HepG2 (cell line): ENCODE data around the gene BCL6B. TPM values are rescaled to one million over a fixed set of nuclear protein-coding genes. Genes with fewer than 3 reads are reported as not detected.
"Not testable (repeated sequence)": the region's sequence is repeated elsewhere in the genome, so short reads cannot be mapped to it uniquely, and the experiment has no call there.

Experiments
- ATAC-seq: fragments of 200-7000 bp; cut with Tn5 transposase; 3 replicates; pipeline ENCODE4 v1.9.1; 2020; ENCODE audit warnings: mild to moderate bottlenecking, moderate library complexity
- BruUV-seq: library from RNA; stranded (reverse); fragments of 400-500 nt; replicated peaks from 2 replicates; lab custom pipeline; 2021; lab: Mats Ljungman, UMichigan
- CTCF ChIA-PET: fragments of 300-600 bp; formaldehyde crosslinking; extraction: SDS; loops from one replicate; lab custom pipeline; 2021; ENCODE audit warnings: low total read pairs, inconsistent platforms, low intra/inter-chr PET ratio; lab: Yijun Ruan, JAX
- POLR2A ChIA-PET: fragments of 350-600 bp; sonication (Branson Sonifier 250); formaldehyde crosslinking; loops from one replicate; lab custom pipeline; 2020; ENCODE audit warnings: antibody characterized with exemption, inconsistent platforms; lab: Yijun Ruan, JAX
- DNase-seq: peaks from one replicate; pipeline ENCODE4 v3.0.0-alpha.2; 2015; ENCODE audit warnings: low spot score
- FAIRE-seq: peaks from 3 replicates; lab custom pipeline; 2011; peaks lifted over from hg19 to GRCh38; lab: Jason Lieb, UNC
- H2AFZ ChIP-seq: one replicate; pipeline ENCODE4 v1.6.1; 2011; ENCODE audit warnings: low read length, inconsistent platforms
- H3K27ac ChIP-seq: fragments of 300-600 bp; 3 replicates; pipeline ENCODE4 v1.8.0; 2011; ENCODE audit warnings: mixed run types, mild to moderate bottlenecking, mixed read lengths, low read length, inconsistent platforms; ENCODE audit not compliant: insufficient read depth; ENCODE audit errors: extremely low read length
- H3K27me3 ChIP-seq, 2 experiments: fragments of 200-600 bp in 1 of 2; 2 replicates in 1 of 2; 3 replicates in 1 of 2; pipeline versions ENCODE4 v1.6.0 to v1.8.0; 2011; ENCODE audit warnings: low read length in 2 of 2, mild to moderate bottlenecking in 2 of 2, moderate library complexity in 2 of 2, inconsistent platforms in 1 of 2; ENCODE audit not compliant: insufficient read depth in 2 of 2, control insufficient read depth in 1 of 2
- H3K36me3 ChIP-seq, 2 experiments: fragments of 200-600 bp in 1 of 2; replicated peaks in 1 of 2; 2 replicates in 1 of 2; 3 replicates in 1 of 2; pipeline versions ENCODE4 v1.5.1 to v1.8.0; 2011; ENCODE audit warnings: low read length in 2 of 2, inconsistent platforms in 1 of 2; ENCODE audit not compliant: insufficient read depth in 2 of 2, control insufficient read depth in 1 of 2
- H3K4me1 ChIP-seq: 2 replicates; pipeline ENCODE4 v1.5.1; 2012; ENCODE audit warnings: low read length, inconsistent platforms; ENCODE audit not compliant: insufficient read depth
- H3K4me2 ChIP-seq: 2 replicates; pipeline ENCODE4 v1.6.0; 2011; ENCODE audit warnings: low read depth, low read length, inconsistent platforms
- H3K4me3 ChIP-seq, 3 experiments: fragments of 200-600 bp in 1 of 3; sonication (generic), shearing (Covaris generic) in 1 of 3; replicated peaks in 1 of 3; 2 replicates each; pipeline ENCODE4 v1.5.1; 2011 to 2016; ENCODE audit warnings: low read length in 3 of 3, inconsistent platforms in 2 of 3, low read depth in 2 of 3, mild to moderate bottlenecking in 2 of 3, control low read depth in 1 of 3, mixed read lengths in 1 of 3; ENCODE audit not compliant: insufficient read depth in 1 of 3
- H3K79me2 ChIP-seq: one replicate; pipeline ENCODE4 v1.6.1; 2011; ENCODE audit warnings: low read length, inconsistent platforms; ENCODE audit not compliant: insufficient read depth
- H3K9ac ChIP-seq: 2 replicates; pipeline ENCODE4 v1.6.0; 2011; ENCODE audit warnings: mild to moderate bottlenecking, low read depth, low read length, inconsistent platforms; ENCODE audit not compliant: insufficient read depth
- H3K9me3 ChIP-seq: 2 replicates; pipeline ENCODE4 v1.5.1; 2012; ENCODE audit warnings: mild to moderate bottlenecking, low read length
- H4K20me1 ChIP-seq: 2 replicates; pipeline ENCODE4 v1.6.0; 2011; ENCODE audit warnings: inconsistent platforms, mild to moderate bottlenecking, low read length, moderate library complexity; ENCODE audit not compliant: insufficient read depth
- BRD4 ChIP-seq: sonication (generic); formaldehyde crosslinking; IDR thresholded peaks from 2 replicates; pipeline ENCODE4 v1.4.0; 2020; ENCODE audit warnings: missing genetic modification reagents
- CENPT ChIP-seq: sonication (generic); formaldehyde crosslinking; IDR thresholded peaks from 2 replicates; pipeline ENCODE4 v1.8.0; 2022; ENCODE audit warnings: low read depth, mild to moderate bottlenecking, moderate library complexity, missing genetic modification reagents
- GATA4 ChIP-seq: sonication (generic); IDR thresholded peaks from 2 replicates; pipeline ENCODE4 v1.6.1; 2016; ENCODE audit warnings: antibody characterized with exemption, low read depth, borderline replicate concordance
- PCBP2 ChIP-seq: fragments of 200-400 bp; formaldehyde crosslinking; optimal IDR thresholded peaks from 2 replicates; pipeline ENCODE3; 2018; ENCODE audit warnings: low read length, low read depth; ENCODE audit not compliant: poor library complexity, severe bottlenecking
- PITX1 ChIP-seq: sonication (generic); formaldehyde crosslinking; IDR thresholded peaks from 2 replicates; pipeline ENCODE4 v1.5.1; 2020; ENCODE audit warnings: mild to moderate bottlenecking, missing genetic modification reagents
- POLR2AphosphoS2 ChIP-seq: IDR thresholded peaks from 2 replicates; pipeline ENCODE4 v1.6.1; 2011; ENCODE audit warnings: low read depth, low read length, improper control_type of control experiment
- REXO4 ChIP-seq: sonication (generic); formaldehyde crosslinking; IDR thresholded peaks from 2 replicates; pipeline ENCODE4 v1.8.0; 2022; ENCODE audit warnings: missing genetic modification reagents, mild to moderate bottlenecking, borderline replicate concordance
- RXRA ChIP-seq: sonication (generic); formaldehyde crosslinking; IDR thresholded peaks from 2 replicates; pipeline ENCODE4 v1.5.1; 2020; ENCODE audit warnings: missing genetic modification reagents
- SIN3A ChIP-seq: IDR thresholded peaks from 2 replicates; pipeline ENCODE4 v1.6.1; 2011; ENCODE audit warnings: low read depth, mild to moderate bottlenecking, control low read depth, low read length, borderline replicate concordance
- SIN3B ChIP-seq: fragments of 150-350 bp; IDR thresholded peaks from 2 replicates; pipeline ENCODE4 v1.6.1; 2014; ENCODE audit warnings: low read length
- ZNF644 ChIP-seq: IDR thresholded peaks from 2 replicates; pipeline ENCODE4 v1.6.1; 2016; ENCODE audit warnings: low read depth
- ZNF83 ChIP-seq: sonication (generic); formaldehyde crosslinking; IDR thresholded peaks from 2 replicates; pipeline ENCODE4 v1.4.0; 2020; ENCODE audit warnings: missing genetic modification reagents, mild to moderate bottlenecking, borderline replicate concordance
- WGBS: methylation state at CpG from one replicate; pipeline ENCODE4 v1.1.6; 2017; ENCODE audit warnings: low lambda C conversion rate; 5-methylcytosine and 5-hydroxymethylcytosine counted together
- in situ Hi-C: cut with HindIII; loops from 2 replicates; pipeline ENCODE4 v1.10.0; 2017; ENCODE audit warnings: low pct_unique_long_range_greater_than_20kb; ENCODE audit not compliant: extremely low pct_ligation_motif_present
- intact Hi-C: fragments of 100-400 bp; cut with micrococcal nuclease; formaldehyde crosslinking; loops from one replicate; pipeline ENCODE4 v1.10.0; 2022; ENCODE audit not compliant: unreplicated experiment
- polyA plus RNA-seq, 8 experiments: library from polyadenylated mRNA; depleted of rRNA in 3 of 8; stranded (reverse) in 7 of 8; unstranded in 1 of 8; fragments of >200 nt; fragmentation: Illumina TruSeq in 4 of 8; extraction: Trizol in 4 of 8; gene quantifications; 2 replicates each; pipeline versions ENCODE4 v1.2.1 to v1.2.3, GENCODE V29; 2011 to 2016; ENCODE audit warnings: low read depth in 4 of 8, missing spikeins in 1 of 8, mixed read lengths in 1 of 8; ENCODE audit not compliant: insufficient read depth in 1 of 8
- total RNA-seq, 5 experiments: library from RNA; depleted of rRNA; stranded (reverse); fragments of >200 nt; fragmentation: Illumina TruSeq; extraction: Trizol; gene quantifications; 2 replicates each; pipeline ENCODE4 v1.2.3, GENCODE V29; 2016; ENCODE audit warnings: low read depth in 1 of 5
- TF ChIP-seq, protein P1 (sequence below): sonication (generic); formaldehyde crosslinking; IDR thresholded peaks from 2 replicates; pipeline ENCODE4 v1.4.0; 2020; ENCODE audit warnings: missing genetic modification reagents, low read depth, mild to moderate bottlenecking, borderline replicate concordance
- TF ChIP-seq, protein P2 (sequence below): sonication (generic); formaldehyde crosslinking; IDR thresholded peaks from 2 replicates; pipeline ENCODE4 v1.5.1; 2020; ENCODE audit warnings: mild to moderate bottlenecking, moderate library complexity, missing genetic modification reagents
- TF ChIP-seq, protein P3 (sequence below): sonication (generic); formaldehyde crosslinking; conservative IDR thresholded peaks from 2 replicates; pipeline ENCODE4 v1.8.0; 2022; ENCODE audit warnings: mild to moderate bottlenecking, moderate library complexity, missing genetic modification reagents

BCL6B gene
- total and polyA plus RNA-seq, 2 of the 13 experiments (the other 11 are each of a cell fraction or from before 2014, with no cell fraction given): not detected

DNA sequence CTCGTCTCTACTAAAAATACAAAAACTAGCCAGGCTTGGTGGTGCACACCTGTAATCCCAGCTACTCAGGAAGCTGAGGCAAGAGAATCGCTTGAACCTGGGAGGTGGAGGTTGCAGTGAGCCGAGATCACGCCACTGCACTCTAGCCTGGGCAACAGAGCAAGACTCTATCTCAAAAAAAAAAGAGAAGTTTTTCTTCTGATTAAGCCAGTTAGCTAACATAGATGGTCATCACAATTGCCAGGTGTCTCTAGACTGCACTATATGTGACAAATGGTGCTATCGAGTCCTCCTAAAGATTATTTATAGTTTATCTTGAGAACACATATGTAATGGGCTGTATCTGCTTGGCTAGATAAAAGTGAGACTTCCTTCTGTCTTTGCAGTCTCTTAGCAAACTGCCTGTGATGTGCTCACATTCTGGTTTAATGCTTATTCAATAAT lies 29.2 kb upstream of the BCL6B start:
- H3K4me2 ChIP-seq, H3K9me3 ChIP-seq, H3K4me3 ChIP-seq, H3K27ac ChIP-seq, ATAC-seq, H3K36me3 ChIP-seq, H3K9ac ChIP-seq, BruUV-seq, in situ Hi-C loops, POLR2A ChIA-PET, H3K79me2 ChIP-seq, CTCF ChIA-PET, FAIRE-seq, H4K20me1 ChIP-seq, H3K4me1 ChIP-seq, intact Hi-C loops, H2AFZ ChIP-seq, DNase-seq, H3K27me3 ChIP-seq: not testable (repeated sequence)
- WGBS: 88% methylated on average over 5 of the region's 5 CpGs

DNA sequence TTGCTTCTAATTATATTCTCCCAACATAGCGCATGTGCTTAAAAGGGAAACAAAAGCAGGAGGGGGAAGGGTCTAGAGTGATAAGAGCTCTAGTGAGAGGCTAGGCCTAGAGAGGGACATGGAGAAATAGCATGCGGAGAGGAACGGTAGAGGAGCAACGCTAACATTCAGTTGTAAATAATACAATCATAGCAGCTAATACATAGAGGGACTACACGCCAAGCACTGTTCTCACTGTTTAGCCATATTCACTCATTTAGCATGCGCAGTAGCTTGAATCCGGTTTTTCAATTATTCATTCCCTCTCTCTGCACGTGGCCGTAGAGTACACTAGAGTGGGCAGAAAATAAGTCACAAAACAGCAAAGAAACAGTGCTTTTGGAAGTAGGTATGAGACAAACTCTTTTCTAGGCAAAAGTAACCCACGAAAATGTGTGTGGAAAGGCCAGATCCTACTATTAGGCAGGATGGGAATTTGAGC lies 28.7 kb upstream of the BCL6B start:
- H3K4me1 ChIP-seq: no peaks in the 10 kb centered on the region
- POLR2A ChIA-PET: no interaction called here
- no peak overlapping the region for H2AFZ ChIP-seq
- H3K9me3 ChIP-seq: no peaks in the 10 kb centered on the region
- intact Hi-C loops: no loop called here
- no peaks in the 10 kb centered on the region for H3K79me2 ChIP-seq
- no peak overlapping the region for H3K4me3 ChIP-seq
- ATAC-seq (no peak), DNase-seq (no peak), FAIRE-seq (no peak)
- no peak overlapping the region for H3K4me2 ChIP-seq
- no TSS peak for BruUV-seq
- H4K20me1 ChIP-seq: no peaks in the 10 kb centered on the region
- CTCF ChIA-PET: no interaction called here
- 95% methylated on average over 10 of the region's 10 CpGs for whole genome bisulfite sequencing
- in situ Hi-C loops: no loop called here
- no peak overlapping the region for H3K27ac ChIP-seq
- no peak overlapping the region for H3K9ac ChIP-seq
- no peaks in the 10 kb centered on the region for H3K27me3 ChIP-seq
- TF ChIP-seq RXRA (CRISPR knock-in tag) (no peak), ZNF83 (CRISPR knock-in tag) (no peak), PITX1 (CRISPR knock-in tag) (no peak), REXO4 (no peak), GATA4 (no peak), SIN3A (no peak), CENPT (no peak), PCBP2 (no peak), SIN3B (no peak), BRD4 (no peak), POLR2AphosphoS2 (no peak), ZNF644 (CRISPR knock-in tag) (no peak)
- TF ChIP-seq, protein P1, sequence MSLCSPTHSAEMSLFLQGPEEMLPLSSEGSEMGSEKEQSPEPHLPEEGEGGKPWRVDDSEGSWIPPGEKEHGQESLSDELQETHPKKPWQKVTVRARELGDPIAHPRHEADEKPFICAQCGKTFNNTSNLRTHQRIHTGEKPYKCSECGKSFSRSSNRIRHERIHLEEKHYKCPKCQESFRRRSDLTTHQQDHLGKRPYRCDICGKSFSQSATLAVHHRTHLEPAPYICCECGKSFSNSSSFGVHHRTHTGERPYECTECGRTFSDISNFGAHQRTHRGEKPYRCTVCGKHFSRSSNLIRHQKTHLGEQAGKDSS (CRISPR knock-in tag): no peak
- TF ChIP-seq, protein P2, sequence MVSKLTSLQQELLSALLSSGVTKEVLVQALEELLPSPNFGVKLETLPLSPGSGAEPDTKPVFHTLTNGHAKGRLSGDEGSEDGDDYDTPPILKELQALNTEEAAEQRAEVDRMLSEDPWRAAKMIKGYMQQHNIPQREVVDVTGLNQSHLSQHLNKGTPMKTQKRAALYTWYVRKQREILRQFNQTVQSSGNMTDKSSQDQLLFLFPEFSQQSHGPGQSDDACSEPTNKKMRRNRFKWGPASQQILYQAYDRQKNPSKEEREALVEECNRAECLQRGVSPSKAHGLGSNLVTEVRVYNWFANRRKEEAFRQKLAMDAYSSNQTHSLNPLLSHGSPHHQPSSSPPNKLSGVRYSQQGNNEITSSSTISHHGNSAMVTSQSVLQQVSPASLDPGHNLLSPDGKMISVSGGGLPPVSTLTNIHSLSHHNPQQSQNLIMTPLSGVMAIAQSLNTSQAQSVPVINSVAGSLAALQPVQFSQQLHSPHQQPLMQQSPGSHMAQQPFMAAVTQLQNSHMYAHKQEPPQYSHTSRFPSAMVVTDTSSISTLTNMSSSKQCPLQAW: no peak
- TF ChIP-seq, protein P3, sequence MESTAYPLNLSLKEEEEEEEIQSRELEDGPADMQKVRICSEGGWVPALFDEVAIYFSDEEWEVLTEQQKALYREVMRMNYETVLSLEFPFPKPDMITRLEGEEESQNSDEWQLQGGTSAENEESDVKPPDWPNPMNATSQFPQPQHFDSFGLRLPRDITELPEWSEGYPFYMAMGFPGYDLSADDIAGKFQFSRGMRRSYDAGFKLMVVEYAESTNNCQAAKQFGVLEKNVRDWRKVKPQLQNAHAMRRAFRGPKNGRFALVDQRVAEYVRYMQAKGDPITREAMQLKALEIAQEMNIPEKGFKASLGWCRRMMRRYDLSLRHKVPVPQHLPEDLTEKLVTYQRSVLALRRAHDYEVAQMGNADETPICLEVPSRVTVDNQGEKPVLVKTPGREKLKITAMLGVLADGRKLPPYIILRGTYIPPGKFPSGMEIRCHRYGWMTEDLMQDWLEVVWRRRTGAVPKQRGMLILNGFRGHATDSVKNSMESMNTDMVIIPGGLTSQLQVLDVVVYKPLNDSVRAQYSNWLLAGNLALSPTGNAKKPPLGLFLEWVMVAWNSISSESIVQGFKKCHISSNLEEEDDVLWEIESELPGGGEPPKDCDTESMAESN (CRISPR knock-in tag): no peak
- peaks cover 2 to 4% of the 10 kb centered on the region in 2 experiments; a peak in 4 of 5 replicates for H3K36me3 ChIP-seq
